GM19468 (cell line): Measurements from ENCODE around the gene MUC7.

Experiments used
- ATAC-seq: cut with Tn5 transposase; IDR thresholded peaks from one replicate; pipeline ENCODE4 v1.9.1; 2021; ENCODE audit warnings: mild to moderate bottlenecking, moderate library complexity, moderate number of reproducible peaks; ENCODE audit not compliant: unreplicated experiment; ENCODE audit errors: extremely low read depth

Gene MUC7

GRCh38 chr4:70531981-70532380, 60.0 kb downstream of the MUC7 start:
- peak; percentile 61 for ATAC-seq
